ENCODE results near the gene PXMP2. TPM values are rescaled to one million over a fixed set of nuclear protein-coding genes. Genes with fewer than 3 reads are reported as not detected.

The PXMP2 gene
- total RNA-seq, 1 donor from 2014 or later = 19.1 TPM

- peaks cover 71% of the 10 kb centered on the region for H3K36me3 Mint-ChIP-seq (ENCODE audit: low read depth)
Observed at GRCh38 chr12:132649226-132649945, 38.0 kb upstream of the PXMP2 start.

DNA sequence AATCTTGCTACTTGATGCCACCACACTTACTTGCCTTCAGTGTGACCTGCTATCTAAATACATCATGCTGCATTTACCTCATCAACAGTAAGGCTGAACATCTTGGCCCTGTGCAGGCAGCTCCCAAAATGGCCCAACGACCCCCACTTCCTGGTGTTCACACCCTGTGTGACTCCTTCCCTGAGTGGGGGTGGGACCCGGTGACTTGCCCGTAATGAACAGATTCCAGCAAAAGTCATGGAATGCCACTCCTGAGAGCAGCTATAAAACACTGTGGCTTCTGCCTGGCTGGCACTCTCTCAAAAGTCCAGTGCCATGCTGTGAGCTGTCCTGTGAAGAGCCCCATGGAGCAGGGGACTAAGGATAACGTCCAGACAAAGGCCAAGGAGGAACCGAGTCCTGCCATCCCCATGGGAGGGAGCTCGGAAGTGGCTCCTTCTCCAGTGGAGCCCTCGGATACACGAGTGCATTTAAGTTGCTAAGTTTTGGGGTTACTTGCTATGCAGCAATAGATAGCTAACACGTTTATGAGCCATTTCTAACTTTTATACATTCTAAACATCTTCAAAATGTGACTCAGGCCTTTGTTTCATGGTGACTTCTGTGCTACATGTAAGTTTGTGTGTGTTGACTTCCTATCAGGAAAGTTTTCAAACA is 35.8 kb upstream of the PXMP2 start:
- Mint-ChIP-seq H3K4me3 (ENCODE audit: low read depth) (no peak overlapping the region), H3K4me1 (ENCODE audit: low read depth) (peaks cover 7% of the 10 kb centered on the region), H3K27ac (no peak overlapping the region), H3K36me3 (ENCODE audit: low read depth) (peaks cover 75% of the 10 kb centered on the region), H3K9me3 (no peaks in the 10 kb centered on the region), H3K27me3 (ENCODE audit: low read depth) (no peaks in the 10 kb centered on the region)
- intact Hi-C loops (cut with micrococcal nuclease) = no loop called here
- no peak for DNase-seq (ENCODE audit: low spot score)

More at GRCh38 chr12:132649226-132649945, 38.0 kb upstream of the PXMP2 start:
- no peak for DNase-seq (ENCODE audit: low spot score)
- H3K27me3 Mint-ChIP-seq (ENCODE audit: low read depth) = no peaks in the 10 kb centered on the region
- H3K27ac Mint-ChIP-seq = no peak overlapping the region
- no peak overlapping the region for H3K4me3 Mint-ChIP-seq (ENCODE audit: low read depth)
- H3K4me1 Mint-ChIP-seq (ENCODE audit: low read depth) = peaks cover 7% of the 10 kb centered on the region
- intact Hi-C loops (cut with micrococcal nuclease) = no loop called here
- no peaks in the 10 kb centered on the region for H3K9me3 Mint-ChIP-seq

DNA sequence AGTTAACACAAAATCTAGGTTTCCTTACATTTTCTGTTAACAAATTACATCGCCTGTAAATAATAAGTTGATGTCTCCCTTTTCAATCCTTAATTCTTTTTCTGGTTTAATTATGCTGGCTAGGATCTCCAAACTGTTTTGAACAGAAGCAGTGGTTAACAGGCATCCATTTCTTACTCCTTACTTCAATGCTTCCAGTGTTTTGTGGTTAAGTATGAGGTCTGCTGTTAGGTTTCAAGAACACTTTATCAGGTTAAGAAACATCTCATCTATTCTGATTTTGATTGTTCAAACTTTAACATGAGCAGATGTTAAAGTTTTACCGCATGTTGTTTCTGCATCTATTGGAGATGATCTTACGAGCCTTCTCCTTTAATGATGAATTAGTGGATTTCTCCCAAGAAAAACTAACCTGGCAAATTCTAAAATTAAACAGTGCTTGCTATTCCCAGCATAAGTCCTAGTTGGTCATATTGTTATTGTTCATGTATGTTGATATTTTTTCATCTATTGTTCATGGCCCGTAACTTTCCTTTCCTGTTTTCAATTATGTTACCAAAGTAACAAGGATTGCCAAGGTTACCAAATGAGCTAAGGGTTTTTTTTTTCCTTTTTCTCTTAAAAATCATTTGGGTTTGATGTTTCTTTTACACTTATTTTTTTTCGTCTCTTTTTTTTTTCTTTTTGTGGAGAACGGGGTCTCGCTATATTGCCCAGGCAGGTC is 33.7 kb upstream of the PXMP2 start:
- peaks cover 7% of the 10 kb centered on the region for H3K4me1 Mint-ChIP-seq (ENCODE audit: low read depth)
- DNase-seq (ENCODE audit: low spot score) = no peak
- H3K27me3 Mint-ChIP-seq (ENCODE audit: low read depth) = no peaks in the 10 kb centered on the region
- no peak overlapping the region for H3K4me3 Mint-ChIP-seq (ENCODE audit: low read depth)
- H3K9me3 Mint-ChIP-seq = no peaks in the 10 kb centered on the region
- peaks cover 76% of the 10 kb centered on the region for H3K36me3 Mint-ChIP-seq (ENCODE audit: low read depth)
- intact Hi-C loops (cut with micrococcal nuclease) = no loop called here
- H3K27ac Mint-ChIP-seq = no peak overlapping the region

- Mint-ChIP-seq H3K27ac (no peak overlapping the region), H3K36me3 (ENCODE audit: low read depth) (peaks cover 84% of the 10 kb centered on the region), H3K4me1 (ENCODE audit: low read depth) (peaks cover 8% of the 10 kb centered on the region), H3K9me3 (no peaks in the 10 kb centered on the region), H3K27me3 (ENCODE audit: low read depth) (no peaks in the 10 kb centered on the region), H3K4me3 (ENCODE audit: low read depth) (no peak overlapping the region)
- intact Hi-C loops (cut with micrococcal nuclease) = no loop called here
- no peak for DNase-seq (ENCODE audit: low spot score)
Observed at GRCh38 chr12:132657004-132657727, 30.2 kb upstream of the PXMP2 start.

DNA sequence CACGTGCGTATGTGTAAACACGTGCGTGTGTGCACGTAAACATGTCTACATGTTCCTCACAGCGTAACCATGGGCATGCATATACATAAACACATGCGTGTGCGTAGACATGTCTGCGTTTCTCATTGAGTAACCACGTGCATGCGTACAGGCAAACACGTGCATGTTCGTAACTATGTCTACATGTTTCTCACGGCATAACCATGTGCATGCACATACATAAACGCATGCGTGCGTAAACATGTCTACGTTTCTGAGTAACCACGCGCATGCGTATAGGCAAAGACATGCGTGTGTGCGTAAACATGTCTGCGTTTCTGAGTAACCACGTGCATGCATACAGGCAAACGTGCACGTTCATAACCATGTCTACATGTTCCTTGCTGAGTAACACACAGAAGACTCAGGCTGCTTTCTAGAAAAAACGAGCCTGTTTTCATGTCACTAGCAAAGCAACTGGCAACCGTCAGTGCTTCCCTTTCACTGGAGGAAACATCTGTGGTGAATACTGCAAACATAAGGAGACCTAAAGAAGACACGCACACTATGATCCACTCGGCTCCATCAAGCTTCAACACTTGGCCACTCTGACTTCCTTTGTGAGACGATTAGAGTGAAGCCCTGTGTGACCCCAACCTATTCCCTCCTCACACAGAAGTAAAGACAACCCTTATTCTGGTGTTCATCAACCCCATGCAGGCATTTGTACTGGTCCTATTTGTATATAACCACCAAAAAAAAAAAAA is 29.1 kb upstream of the PXMP2 start:
- Mint-ChIP-seq H3K4me3 (ENCODE audit: low read depth) (no peak overlapping the region), H3K9me3 (no peaks in the 10 kb centered on the region), H3K4me1 (ENCODE audit: low read depth) (peaks cover 17% of the 10 kb centered on the region), H3K27ac (no peak overlapping the region), H3K27me3 (ENCODE audit: low read depth) (no peaks in the 10 kb centered on the region), H3K36me3 (ENCODE audit: low read depth) (peaks cover 86% of the 10 kb centered on the region)
- intact Hi-C loops (cut with micrococcal nuclease) = no loop called here
- DNase-seq (ENCODE audit: low spot score) = no peak

DNA sequence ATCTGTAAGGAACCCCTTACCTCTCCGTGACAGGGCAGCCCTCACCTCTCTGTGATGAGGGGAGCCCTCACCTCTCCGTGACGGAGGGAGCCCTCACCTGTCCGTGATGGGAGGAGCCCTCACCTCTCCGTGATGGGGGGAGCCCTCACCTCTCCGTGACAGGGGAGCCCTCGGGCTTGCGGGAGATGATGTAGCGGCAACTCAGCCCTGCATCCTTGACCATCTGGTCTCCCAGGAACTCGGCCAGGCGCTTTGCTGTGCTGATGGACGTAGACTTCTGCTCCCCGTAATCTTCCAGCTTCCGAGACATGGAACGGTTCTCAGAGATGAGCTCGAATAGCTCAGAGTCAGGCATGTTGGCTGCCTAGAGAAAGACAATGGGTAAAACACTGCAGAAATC is 28.2 kb upstream of the PXMP2 start:
- no peak overlapping the region for H3K27ac Mint-ChIP-seq
- H3K27me3 Mint-ChIP-seq (ENCODE audit: low read depth) = no peaks in the 10 kb centered on the region
- H3K4me1 Mint-ChIP-seq (ENCODE audit: low read depth) = peaks cover 12% of the 10 kb centered on the region
- no peaks in the 10 kb centered on the region for H3K9me3 Mint-ChIP-seq
- DNase-seq (ENCODE audit: low spot score) = no peak
- peaks cover 82% of the 10 kb centered on the region for H3K36me3 Mint-ChIP-seq (ENCODE audit: low read depth)
- intact Hi-C loops (cut with micrococcal nuclease) = no loop called here
- H3K4me3 Mint-ChIP-seq (ENCODE audit: low read depth) = no peak overlapping the region

GRCh38 chr12:132660052-132660451 is 27.3 kb upstream of the PXMP2 start:
- H3K27ac Mint-ChIP-seq = no peak overlapping the region
- no peak overlapping the region for H3K4me3 Mint-ChIP-seq (ENCODE audit: low read depth)
- intact Hi-C loops (cut with micrococcal nuclease) = no loop called here
- H3K27me3 Mint-ChIP-seq (ENCODE audit: low read depth) = no peaks in the 10 kb centered on the region
- H3K36me3 Mint-ChIP-seq (ENCODE audit: low read depth) = peaks cover 80% of the 10 kb centered on the region
- H3K4me1 Mint-ChIP-seq (ENCODE audit: low read depth) = peaks cover 12% of the 10 kb centered on the region
- no peak for DNase-seq (ENCODE audit: low spot score)
- no peaks in the 10 kb centered on the region for H3K9me3 Mint-ChIP-seq

GRCh38 chr12:132660996-132661395 is 26.4 kb upstream of the PXMP2 start:
- H3K36me3 Mint-ChIP-seq (ENCODE audit: low read depth) = peaks cover 86% of the 10 kb centered on the region
- H3K4me1 Mint-ChIP-seq (ENCODE audit: low read depth) = peaks cover 12% of the 10 kb centered on the region
- intact Hi-C loops (cut with micrococcal nuclease) = no loop called here
- H3K9me3 Mint-ChIP-seq = no peaks in the 10 kb centered on the region
- no peak overlapping the region for H3K4me3 Mint-ChIP-seq (ENCODE audit: low read depth)
- DNase-seq (ENCODE audit: low spot score) = no peak
- no peaks in the 10 kb centered on the region for H3K27me3 Mint-ChIP-seq (ENCODE audit: low read depth)
- H3K27ac Mint-ChIP-seq = no peak overlapping the region

GRCh38 chr12:132661972-132662371 is 25.4 kb upstream of the PXMP2 start:
- peaks cover 12% of the 10 kb centered on the region for H3K4me1 Mint-ChIP-seq (ENCODE audit: low read depth)
- peaks cover 86% of the 10 kb centered on the region for H3K36me3 Mint-ChIP-seq (ENCODE audit: low read depth)
- H3K9me3 Mint-ChIP-seq = no peaks in the 10 kb centered on the region
- no peaks in the 10 kb centered on the region for H3K27me3 Mint-ChIP-seq (ENCODE audit: low read depth)
- intact Hi-C loops (cut with micrococcal nuclease) = no loop called here
- no peak overlapping the region for H3K4me3 Mint-ChIP-seq (ENCODE audit: low read depth)
- H3K27ac Mint-ChIP-seq = no peak overlapping the region
- DNase-seq (ENCODE audit: low spot score) = no peak

GRCh38 chr12:132662901-132663755 is 24.3 kb upstream of the PXMP2 start:
- Mint-ChIP-seq H3K27ac (no peak overlapping the region), H3K27me3 (ENCODE audit: low read depth) (no peaks in the 10 kb centered on the region), H3K9me3 (no peaks in the 10 kb centered on the region), H3K36me3 (ENCODE audit: low read depth) (peaks cover 85% of the 10 kb centered on the region), H3K4me1 (ENCODE audit: low read depth) (peaks cover 12% of the 10 kb centered on the region), H3K4me3 (ENCODE audit: low read depth) (no peak overlapping the region)
- DNase-seq (ENCODE audit: low spot score) = no peak
- intact Hi-C loops (cut with micrococcal nuclease) = no loop called here

GRCh38 chr12:132664206-132665148 is 22.9 kb upstream of the PXMP2 start:
- Mint-ChIP-seq H3K4me3 (ENCODE audit: low read depth) (no peak overlapping the region), H3K36me3 (ENCODE audit: low read depth) (peaks cover 86% of the 10 kb centered on the region), H3K9me3 (no peaks in the 10 kb centered on the region), H3K27me3 (ENCODE audit: low read depth) (no peaks in the 10 kb centered on the region), H3K27ac (no peak overlapping the region), H3K4me1 (ENCODE audit: low read depth) (peaks cover 12% of the 10 kb centered on the region)
- no peak for DNase-seq (ENCODE audit: low spot score)
- intact Hi-C loops (cut with micrococcal nuclease) = no loop called here
